Testis (tissue), 3 donors: ENCODE data around the gene VASH1. TPM values are rescaled to one million over a fixed set of nuclear protein-coding genes. Genes with fewer than 3 reads are reported as not detected.

Experiments used
- DNase-seq: peaks from one replicate; pipeline ENCODE4 v3.0.0-alpha.2; 2019
- H3K27ac ChIP-seq, 2 donors: fragments of 200-600 bp; sonication (generic); one replicate each; pipeline ENCODE4 v1.5.1; 2019
- H3K27me3 ChIP-seq: fragments of 200-600 bp; sonication (generic); one replicate; pipeline ENCODE4 v1.5.1; 2019
- H3K36me3 ChIP-seq: fragments of 200-600 bp; sonication (generic); one replicate; pipeline ENCODE4 v1.5.1; 2017; ENCODE audit warnings: low read depth; ENCODE audit errors: missing control alignments
- H3K4me1 ChIP-seq: fragments of 200-600 bp; sonication (generic); one replicate; pipeline ENCODE4 v1.5.1; 2019
- H3K4me3 ChIP-seq, 2 donors: fragments of 200-600 bp; sonication (generic); one replicate each; pipeline ENCODE4 v1.5.1; 2017 to 2019
- H3K9me3 ChIP-seq: fragments of 200-600 bp; sonication (generic); one replicate; pipeline ENCODE4 v1.5.1; 2017
- POLR2A ChIP-seq: fragments of 450-650 bp; IDR thresholded peaks from one replicate; pipeline ENCODE4 v1.6.1; 2017; ENCODE audit warnings: antibody characterized with exemption, mild to moderate bottlenecking, moderate library complexity
- WGBS, 2 donors: methylation state at CpG; one replicate each; pipeline ENCODE4 v1.1.5; 2018; 5-methylcytosine and 5-hydroxymethylcytosine counted together
- intact Hi-C: fragments of 100-400 bp; cut with DNase I; formaldehyde crosslinking; loops from one replicate; pipeline ENCODE4 v1.15.1; 2023; ENCODE audit warnings: low total_unique reads
- polyA plus RNA-seq: library from polyadenylated mRNA; stranded (reverse); fragments of 350-450 nt; fragmentation: Illumina TruSeq; extraction: RNeasy Lipid Tissue Mini Kit (QIAGEN cat#74804); gene quantifications from one replicate; pipeline ENCODE4 v1.2.3, GENCODE V29; 2014; ENCODE audit warnings: low read depth, low replicate concordance; ENCODE audit not compliant: insufficient read depth
- total RNA-seq, 2 donors: library from RNA; depleted of rRNA; stranded (reverse); fragments of >200 nt; gene quantifications; one replicate each; pipeline ENCODE4 v1.2.3, GENCODE V29; 2016
- TF ChIP-seq, protein P1 (sequence below), 3 experiments: fragments of 450-650 bp in 2 of 3; fragments of 200-600 bp in 1 of 3; sonication (generic) in 1 of 3; IDR thresholded peaks; one replicate each; pipeline ENCODE4 v1.5.1; 2016 to 2019; ENCODE audit warnings: antibody characterized with exemption in 3 of 3, mild to moderate bottlenecking in 2 of 3, moderate library complexity in 1 of 3

VASH1 gene
- total and polyA plus RNA-seq, 3 donors from 2014 or later, result 26.6 to 32.0 (median 31.7) TPM

DNA sequence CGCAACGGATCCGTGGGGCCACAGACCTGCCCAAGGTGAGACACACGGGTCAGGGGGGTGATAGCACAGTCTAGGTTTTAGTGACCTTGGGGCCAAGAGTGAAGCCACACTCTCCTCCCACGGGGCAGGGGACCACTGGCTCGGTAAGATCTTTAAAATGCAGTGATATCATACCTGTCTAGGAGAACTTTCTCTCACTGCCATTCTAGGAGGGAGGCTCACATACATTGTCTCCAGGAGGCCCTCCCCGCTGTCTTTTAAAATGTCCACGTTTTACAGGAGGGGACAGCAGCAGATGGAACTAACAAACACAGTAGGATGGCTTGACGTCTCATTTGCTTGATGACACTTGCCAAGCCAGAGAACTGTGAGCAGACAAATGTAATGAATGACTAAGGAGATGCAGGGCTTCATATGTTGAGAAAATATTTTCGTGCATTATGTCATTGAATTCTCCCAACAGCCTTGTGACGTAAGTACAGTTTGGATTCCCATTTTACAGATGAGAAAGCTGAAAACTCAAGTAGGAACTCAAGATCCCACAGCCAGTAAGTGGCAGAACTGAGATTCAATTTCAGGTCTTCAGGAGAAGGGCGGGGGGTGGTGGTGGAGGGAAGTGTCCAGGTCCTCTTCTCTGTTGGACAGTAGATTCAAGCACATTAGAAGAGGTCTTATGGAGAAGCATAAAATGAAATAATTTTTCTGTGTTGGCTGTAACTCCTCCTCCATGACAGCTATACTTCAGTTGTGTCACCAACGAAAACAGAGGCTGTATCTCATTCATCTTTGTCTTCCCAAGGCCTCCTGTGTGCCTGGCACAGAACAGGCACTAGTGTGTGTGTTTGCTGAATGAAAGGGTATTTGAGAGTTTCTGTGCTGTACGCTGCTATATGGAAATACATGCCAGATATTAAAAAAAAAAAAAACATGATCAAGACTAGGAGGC is 2.1 kb downstream of the VASH1 start:
- H3K27ac ChIP-seq, result no peak overlapping the region
- intact Hi-C loops, result no loop called here

DNA sequence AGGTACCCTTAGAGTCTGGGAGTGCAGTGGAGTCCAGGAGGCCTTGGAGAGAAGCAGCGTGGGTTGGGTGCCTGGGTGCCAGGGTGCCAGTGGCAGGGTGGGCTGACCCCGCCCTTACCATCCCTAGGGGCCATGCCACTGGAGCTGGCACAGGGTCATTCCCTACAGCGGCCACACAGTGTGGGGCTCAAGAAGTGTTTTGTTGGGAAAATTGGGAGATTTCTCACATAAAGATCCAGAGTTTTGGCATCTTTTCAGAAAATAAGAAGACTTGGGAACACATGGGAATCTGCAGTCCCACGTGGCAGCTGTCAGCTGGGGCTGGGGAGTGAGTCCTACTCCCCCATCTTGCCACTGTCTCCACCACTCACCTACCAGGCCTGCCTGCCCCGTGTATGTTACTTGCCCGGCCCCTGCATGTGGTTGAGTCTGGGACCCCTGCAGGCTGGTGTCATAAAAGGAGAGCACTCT is 4.2 kb downstream of the VASH1 start:
- H3K27ac ChIP-seq, result no peak overlapping the region
- peaks cover 30% of the 10 kb centered on the region for H3K4me1 ChIP-seq

More for the DNA sequence above, 2.1 kb downstream of the VASH1 start:
- peak; percentile 14 for DNase-seq
- Histone ChIP-seq H3K36me3 (no peaks in the 10 kb centered on the region), H3K27me3 (no peaks in the 10 kb centered on the region), H3K4me3 (peak overlapping the region; percentile 80 to 90), H3K9me3 (no peaks in the 10 kb centered on the region), H3K4me1 (peaks cover 25% of the 10 kb centered on the region)
- TF ChIP-seq POLR2A, result no peak
- TF ChIP-seq, protein P1, sequence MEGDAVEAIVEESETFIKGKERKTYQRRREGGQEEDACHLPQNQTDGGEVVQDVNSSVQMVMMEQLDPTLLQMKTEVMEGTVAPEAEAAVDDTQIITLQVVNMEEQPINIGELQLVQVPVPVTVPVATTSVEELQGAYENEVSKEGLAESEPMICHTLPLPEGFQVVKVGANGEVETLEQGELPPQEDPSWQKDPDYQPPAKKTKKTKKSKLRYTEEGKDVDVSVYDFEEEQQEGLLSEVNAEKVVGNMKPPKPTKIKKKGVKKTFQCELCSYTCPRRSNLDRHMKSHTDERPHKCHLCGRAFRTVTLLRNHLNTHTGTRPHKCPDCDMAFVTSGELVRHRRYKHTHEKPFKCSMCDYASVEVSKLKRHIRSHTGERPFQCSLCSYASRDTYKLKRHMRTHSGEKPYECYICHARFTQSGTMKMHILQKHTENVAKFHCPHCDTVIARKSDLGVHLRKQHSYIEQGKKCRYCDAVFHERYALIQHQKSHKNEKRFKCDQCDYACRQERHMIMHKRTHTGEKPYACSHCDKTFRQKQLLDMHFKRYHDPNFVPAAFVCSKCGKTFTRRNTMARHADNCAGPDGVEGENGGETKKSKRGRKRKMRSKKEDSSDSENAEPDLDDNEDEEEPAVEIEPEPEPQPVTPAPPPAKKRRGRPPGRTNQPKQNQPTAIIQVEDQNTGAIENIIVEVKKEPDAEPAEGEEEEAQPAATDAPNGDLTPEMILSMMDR (IDR thresholded peaks at IDR 0.05), result no peak
- WGBS, 2 donors, result 50 to 52% methylated on average over 14 of the region's 14 CpGs

DNA sequence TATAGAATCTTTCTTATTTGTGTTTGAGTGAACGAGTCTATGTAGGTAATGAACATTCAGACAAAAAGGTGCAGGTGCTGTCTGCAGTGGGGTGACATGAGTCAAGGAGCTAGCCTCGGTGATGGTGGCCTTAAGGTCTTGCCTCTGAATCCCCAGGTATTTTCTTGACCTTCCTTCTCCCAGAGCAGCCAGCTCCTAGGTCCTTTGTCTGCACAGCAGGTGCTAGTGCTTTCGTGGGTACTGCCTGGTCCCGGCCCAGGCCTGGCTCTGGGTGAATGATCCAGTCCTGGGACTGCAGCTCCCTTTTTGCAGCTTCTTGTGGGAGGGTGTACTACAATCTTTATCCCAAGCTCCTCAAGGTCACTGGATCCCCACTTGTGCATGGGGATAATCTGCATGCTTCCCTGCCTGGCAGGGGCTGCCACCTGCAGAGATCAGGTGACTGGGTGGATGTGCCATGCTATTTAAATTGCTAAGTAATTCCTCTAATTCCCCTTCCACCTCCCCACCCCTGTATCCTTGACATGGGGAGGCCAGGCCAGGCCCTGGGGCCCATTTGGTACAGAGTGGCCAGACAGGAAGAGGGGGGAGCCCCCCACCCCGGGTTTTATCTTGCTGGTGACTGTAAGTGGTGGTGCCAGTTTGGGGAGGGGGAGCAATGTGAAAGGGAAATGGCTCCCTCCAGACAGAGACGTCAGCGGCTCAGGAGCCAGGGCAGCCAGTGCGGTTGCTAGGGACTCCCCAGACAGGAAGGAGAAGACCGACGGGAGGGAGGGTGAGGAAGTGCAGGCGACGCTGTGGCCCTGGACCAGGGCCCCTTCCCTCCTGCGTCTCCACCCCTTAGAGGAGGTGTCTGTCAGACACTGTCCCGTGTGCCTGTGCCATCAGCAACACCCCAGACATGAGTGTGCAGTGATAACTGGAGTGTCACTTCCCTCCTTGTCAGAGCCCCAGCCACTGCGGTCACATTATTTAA is 6.7 kb downstream of the VASH1 start:
- TF ChIP-seq, protein P1 (IDR thresholded peaks at IDR 0.05), result no peak
- no peak for TF ChIP-seq POLR2A
- H3K36me3 ChIP-seq, result no peaks in the 10 kb centered on the region
- H3K4me3 ChIP-seq, result no peak overlapping the region
- 58 to 62% methylated on average over 14 to 15 of the region's 15 CpGs for WGBS, 2 donors
- DNase-seq, result peak; percentile 47
- intact Hi-C loops, result no loop called here
- H3K27ac ChIP-seq, result peak overlapping the region in 1 of 2 donors; percentile 2
- H3K9me3 ChIP-seq, result no peaks in the 10 kb centered on the region
- no peaks in the 10 kb centered on the region for H3K27me3 ChIP-seq
- peaks cover 28% of the 10 kb centered on the region for H3K4me1 ChIP-seq

More for the DNA sequence above, 4.2 kb downstream of the VASH1 start:
- Histone ChIP-seq H3K27me3 (no peaks in the 10 kb centered on the region), H3K36me3 (no peaks in the 10 kb centered on the region), H3K4me3 (no peak overlapping the region), H3K9me3 (no peaks in the 10 kb centered on the region)
- DNase-seq, result no peak
- WGBS, 2 donors, result 66 to 81% methylated on average over 4 to 6 of the region's 6 CpGs
- intact Hi-C loops, result no loop called here
- TF ChIP-seq POLR2A, result no peak
- TF ChIP-seq, protein P1 (IDR thresholded peaks at IDR 0.05), result no peak

DNA sequence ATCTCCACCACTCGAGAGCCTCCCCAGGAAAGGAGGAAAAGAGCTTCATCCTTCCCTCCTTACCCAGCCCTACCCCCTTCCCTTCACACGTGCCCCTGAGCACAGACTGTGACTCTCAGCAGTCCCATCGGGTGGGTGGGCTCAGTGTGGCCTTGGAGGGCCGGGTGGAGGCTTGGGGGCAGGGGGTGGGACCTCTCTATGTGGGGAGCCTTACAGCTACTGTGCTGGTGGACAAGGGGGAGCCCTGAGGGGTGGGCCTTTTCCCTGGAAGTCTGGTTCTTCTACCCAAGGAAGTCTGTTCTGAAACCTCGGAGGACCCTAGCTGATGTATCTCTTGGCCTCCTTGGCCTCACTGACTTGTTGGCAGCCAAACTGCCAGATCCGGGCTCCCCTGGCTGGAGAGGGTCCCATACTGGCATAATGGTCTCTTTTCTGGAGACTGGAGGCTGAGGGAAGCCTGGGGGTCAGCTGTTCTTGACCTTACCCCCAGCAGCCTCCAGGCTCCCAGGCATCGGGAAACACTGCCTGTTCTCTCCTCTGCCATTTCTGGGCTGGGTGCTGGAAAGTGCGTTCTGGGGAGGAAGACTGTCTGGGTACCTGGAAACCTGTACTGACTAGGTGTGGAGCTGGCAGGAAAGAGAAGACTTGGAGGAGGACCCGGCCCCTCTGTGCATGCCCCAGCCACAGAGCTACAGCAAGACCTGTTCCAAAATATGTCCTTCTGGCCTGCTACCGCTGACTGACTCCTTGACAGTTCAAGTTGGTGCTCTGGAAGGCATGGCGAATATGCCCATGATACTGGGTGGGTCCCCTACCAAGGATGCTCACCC is 7.6 kb downstream of the VASH1 start:
- intact Hi-C loops, result no loop called here
- no peak for TF ChIP-seq POLR2A
- TF ChIP-seq, protein P1 (IDR thresholded peaks at IDR 0.05), result no peak
- H3K9me3 ChIP-seq, result no peaks in the 10 kb centered on the region
- 57 to 72% methylated on average over 9 to 11 of the region's 11 CpGs for WGBS, 2 donors
- H3K27me3 ChIP-seq, result no peaks in the 10 kb centered on the region
- H3K36me3 ChIP-seq, result no peaks in the 10 kb centered on the region
- no peak for DNase-seq
- no peak overlapping the region for H3K4me3 ChIP-seq
- H3K4me1 ChIP-seq, result peaks cover 28% of the 10 kb centered on the region
- H3K27ac ChIP-seq, result no peak overlapping the region
